ENCODE data around the gene DKKL1. TPM values are rescaled to one million over a fixed set of nuclear protein-coding genes. Genes with fewer than 3 reads are reported as not detected.
"Not testable (repeated sequence)": the region's sequence is repeated elsewhere in the genome, so short reads cannot be mapped to it uniquely, and the experiment has no call there.

The DKKL1 gene
- total RNA-seq (2014; rRNA removed; shearing (Covaris generic)), result 0.18 and 0.53 TPM in 2 replicates

GRCh38 chr19:49363268-49364082, at the start of gene DKKL1:
Gene DKKL1, plus strand, starts transcription at chr19:49363877. Its CDS starts 122 bp downstream, at chr19:49363999.
- DNase-seq (ENCODE audit: low spot score), result peak; percentile 100

GRCh38 chr19:49315111-49315510, 48.6 kb upstream of the DKKL1 start:
- DNase-seq (ENCODE audit: low spot score), result no peak

- no peak for DNase-seq (ENCODE audit: low spot score)
These were observed 47.4 kb upstream of the DKKL1 start for GRCh38 chr19:49316284-49316683.

- DNase-seq (ENCODE audit: low spot score), result no peak
These were observed 45.4 kb upstream of the DKKL1 start for GRCh38 chr19:49318296-49318695.

- DNase-seq (ENCODE audit: low spot score), result no peak
These were observed 38.7 kb upstream of the DKKL1 start, which contains the start of gene SLC6A16 for GRCh38 chr19:49324801-49325576. Gene SLC6A16, minus strand, starts transcription at chr19:49325191. Its CDS starts 13,844 bp downstream, at chr19:49311347.

DNA sequence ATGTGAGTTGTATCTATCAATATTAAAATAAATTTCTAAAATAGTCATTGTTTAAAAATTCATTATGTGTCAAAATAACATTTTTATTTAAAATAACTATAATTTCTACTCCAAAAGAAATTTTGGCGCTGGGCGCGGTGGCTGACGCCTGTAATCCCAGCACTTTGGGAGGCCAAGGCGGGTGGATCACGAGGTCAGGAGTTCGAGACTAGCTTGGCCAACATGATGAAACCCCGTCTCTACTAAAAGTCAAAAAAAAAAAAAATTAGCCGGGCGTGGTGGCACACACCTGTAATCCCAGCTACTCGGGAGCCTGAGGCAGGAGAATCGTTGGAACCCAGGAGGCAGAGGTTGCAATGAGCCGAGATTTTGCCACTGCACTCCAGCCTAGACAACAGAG, 37.9 kb upstream of the DKKL1 start:
- not testable (repeated sequence) for DNase-seq (ENCODE audit: low spot score)

DNA sequence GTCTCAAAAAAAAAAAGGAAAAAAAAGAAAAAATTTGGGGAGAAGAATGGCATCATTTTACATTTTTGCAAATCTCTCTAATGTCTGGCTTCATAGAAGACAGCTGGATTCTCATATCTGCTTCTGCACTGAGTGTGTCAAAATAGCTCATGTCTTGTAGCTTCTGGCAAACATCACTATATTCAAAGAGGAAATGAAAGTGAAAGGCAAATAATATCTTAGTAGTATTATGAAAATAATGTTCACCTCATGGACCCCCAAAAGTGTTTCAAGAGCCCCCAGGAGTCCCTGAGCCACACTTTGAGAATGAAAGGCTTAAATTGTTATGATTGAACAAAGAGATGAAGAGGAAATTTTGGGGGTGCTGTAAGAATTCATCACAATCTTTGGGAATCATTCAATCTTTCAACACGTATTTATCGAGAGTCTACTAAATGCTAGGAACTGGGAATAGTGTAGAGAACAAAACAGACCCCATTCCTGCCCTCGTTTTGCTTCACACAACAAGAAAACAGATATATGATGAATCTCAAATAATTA, 37.4 kb upstream of the DKKL1 start:
- DNase-seq (ENCODE audit: low spot score), result no peak

- peak; percentile 61 for DNase-seq (ENCODE audit: low spot score)
These were observed 35.7 kb upstream of the DKKL1 start for GRCh38 chr19:49327878-49328544.

DNA sequence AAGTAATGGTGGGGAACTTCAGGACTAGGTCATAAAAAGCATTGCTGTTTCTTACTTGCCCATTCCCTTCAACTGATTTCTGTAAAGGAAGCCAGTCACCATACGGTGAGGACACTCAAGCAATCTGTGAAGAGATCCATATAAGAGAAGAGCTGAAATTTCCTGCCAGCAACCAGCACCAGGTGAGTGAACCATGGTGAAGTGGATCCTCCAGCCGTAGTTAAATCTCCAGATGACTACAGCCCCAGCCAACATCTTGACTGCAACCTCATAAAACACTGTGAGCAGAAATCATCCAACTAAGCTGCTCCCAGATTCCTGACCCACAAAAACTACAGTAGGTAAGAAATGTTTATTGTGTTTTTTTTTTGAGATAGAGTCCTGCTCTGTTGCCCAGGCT, 34.9 kb upstream of the DKKL1 start:
- DNase-seq (ENCODE audit: low spot score), result no peak

- not testable (repeated sequence) for DNase-seq (ENCODE audit: low spot score)
These were observed 32.5 kb upstream of the DKKL1 start for GRCh38 chr19:49331187-49331586.

GRCh38 chr19:49331616-49332055, 32.0 kb upstream of the DKKL1 start:
- peak; percentile 67 for DNase-seq (ENCODE audit: low spot score)

DNA sequence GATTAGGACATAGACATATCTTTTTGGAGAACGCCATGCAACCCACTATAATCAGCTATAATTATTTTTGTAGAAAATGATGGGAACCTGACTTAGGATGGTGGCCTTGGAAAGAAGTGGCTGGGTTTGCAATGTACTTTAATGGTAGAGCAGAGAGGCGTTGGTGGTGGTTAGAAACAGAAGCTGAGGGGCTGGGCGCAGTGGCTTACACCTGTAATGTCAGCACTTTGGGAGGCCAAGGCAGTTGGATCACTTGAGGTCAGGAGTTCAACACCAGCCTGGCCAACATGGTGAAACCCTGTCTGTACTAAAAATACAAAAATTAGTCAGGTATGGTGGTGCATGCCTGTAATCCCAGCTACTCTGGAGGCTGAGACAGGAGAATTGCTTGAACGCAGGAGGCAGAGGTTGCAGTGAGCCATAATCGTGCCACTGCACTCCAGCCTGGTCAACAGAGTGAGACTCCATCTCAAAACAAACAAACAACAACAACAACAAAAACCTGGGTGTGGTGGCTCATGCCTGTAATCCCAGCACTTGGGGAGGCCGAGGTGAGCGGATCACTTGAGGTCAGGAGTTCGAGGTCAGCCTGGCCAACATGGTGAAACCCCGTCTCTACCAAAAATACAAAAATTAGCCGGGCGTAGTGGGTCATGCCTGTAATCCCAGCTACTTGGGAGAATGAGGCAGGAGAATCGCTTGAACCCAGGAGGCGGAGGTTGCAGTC, 30.8 kb upstream of the DKKL1 start:
- not testable (repeated sequence) for DNase-seq (ENCODE audit: low spot score)

- DNase-seq (ENCODE audit: low spot score), result no peak
These were observed 30.3 kb upstream of the DKKL1 start for GRCh38 chr19:49333418-49333805.

DNA sequence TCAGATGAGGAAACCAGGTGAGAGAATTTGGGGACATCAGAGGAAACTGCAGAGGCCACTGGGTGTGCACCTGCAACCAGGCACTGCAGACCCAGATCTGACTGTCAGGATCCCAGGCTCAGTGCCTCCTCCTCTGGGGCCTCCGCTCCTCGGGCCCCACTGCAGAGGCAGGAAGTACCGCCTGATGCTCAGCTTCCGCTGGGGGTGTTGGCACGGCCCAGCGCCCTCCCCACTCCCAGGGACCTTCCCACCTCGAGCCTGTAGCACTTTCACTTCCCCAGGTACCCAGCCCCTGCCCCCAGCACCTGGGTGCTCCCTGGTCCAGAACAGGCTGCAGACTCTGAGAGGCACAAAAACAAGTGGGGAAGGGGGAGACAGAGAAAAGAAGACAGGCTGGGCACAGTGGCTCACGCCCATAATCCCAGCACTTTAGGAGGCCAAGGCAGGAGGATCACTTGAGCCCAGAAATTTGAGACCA, 29.8 kb upstream of the DKKL1 start:
- no peak for DNase-seq (ENCODE audit: low spot score)

- no peak for DNase-seq (ENCODE audit: low spot score)
These were observed 28.4 kb upstream of the DKKL1 start, which contains the start of gene CD37 for GRCh38 chr19:49335071-49335783. Gene CD37, plus strand, starts transcription at chr19:49335406. Its CDS starts 135 bp downstream, at chr19:49335541.

- DNase-seq (ENCODE audit: low spot score), result no peak
These were observed 27.7 kb upstream of the DKKL1 start for GRCh38 chr19:49335784-49336481.

DNA sequence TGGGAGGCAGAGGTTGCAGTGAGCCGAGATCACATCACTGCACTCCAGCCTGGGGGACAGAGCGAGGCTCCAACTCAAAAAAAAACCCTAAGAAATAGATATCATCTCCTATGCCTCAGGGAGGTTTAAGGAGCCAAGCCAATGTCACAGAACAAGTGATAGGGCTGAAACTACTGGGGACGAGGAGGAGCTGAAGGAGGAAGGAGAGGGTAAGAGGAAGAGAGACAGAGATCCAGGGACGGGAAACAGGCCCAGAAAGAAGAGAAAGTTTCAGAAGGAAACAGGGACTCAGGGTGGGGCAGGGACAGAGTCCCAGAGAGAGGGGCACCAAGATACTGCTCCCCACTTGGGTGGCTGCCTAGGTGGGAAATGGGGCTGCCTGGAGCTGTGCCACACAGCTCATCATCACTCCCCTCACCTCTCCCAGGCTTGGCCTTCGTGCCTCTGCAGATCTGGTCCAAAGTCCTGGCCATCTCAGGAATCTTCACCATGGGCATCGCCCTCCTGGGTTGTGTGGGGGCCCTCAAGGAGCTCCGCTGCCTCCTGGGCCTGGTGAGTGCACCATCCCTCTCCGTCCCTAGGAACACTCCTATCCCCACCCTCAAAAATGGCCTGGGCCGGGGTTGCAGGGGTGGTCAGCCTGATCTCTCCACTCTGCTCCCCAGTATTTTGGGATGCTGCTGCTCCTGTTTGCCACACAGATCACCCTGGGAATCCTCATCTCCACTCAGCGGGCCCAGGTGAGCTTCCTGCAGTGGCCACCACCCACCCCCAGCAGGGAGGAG, 27.0 kb upstream of the DKKL1 start:
- no peak for DNase-seq (ENCODE audit: low spot score)

GRCh38 chr19:49337267-49338022, 26.2 kb upstream of the DKKL1 start:
- no peak for DNase-seq (ENCODE audit: low spot score)

Data from HT-29 (cell line).